ENCODE data around the gene ZNF705A. TPM values are rescaled to one million over a fixed set of nuclear protein-coding genes. Genes with fewer than 3 reads are reported as not detected.
"Not testable (repeated sequence)": the region's sequence is repeated elsewhere in the genome, so short reads cannot be mapped to it uniquely, and the experiment has no call there.

Gene ZNF705A
- not detected for total RNA-seq

DNA sequence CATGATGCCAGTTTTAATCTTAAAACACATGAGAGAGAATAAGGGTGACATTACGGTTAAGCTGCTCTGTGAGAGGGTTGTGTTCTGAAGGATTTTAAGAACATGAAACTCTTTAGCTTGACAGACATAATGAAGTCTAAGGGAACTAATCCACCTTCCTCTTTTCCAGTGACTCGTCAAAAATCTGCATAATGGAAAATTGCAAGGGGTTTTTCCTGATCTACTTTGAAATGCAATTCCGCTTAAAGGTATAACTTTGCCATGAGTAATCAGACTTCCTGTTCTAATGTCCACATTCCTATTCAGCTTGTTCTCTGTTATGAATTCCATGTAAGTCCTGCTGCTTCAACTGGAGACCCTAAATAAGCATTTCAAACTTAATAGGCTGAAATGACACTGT, at the start of gene ZNF705A:
Gene ZNF705A, plus strand, starts transcription at position 171 of the 400 bp plus-strand sequence. CDS start 15,611 bp downstream, outside the sequence.
- Histone ChIP-seq H3K4me3 (no peak within 1 kb of the TSS), H3K27me3 (no peaks in the 10 kb centered on the region), H3K4me1 (no peaks in the 10 kb centered on the region), H3K27ac (no peak within 1 kb of the TSS), H3K9me3 (no peaks in the 10 kb centered on the region), H3K36me3 (no peaks in the 10 kb centered on the region)
- no peak for DNase-seq
- ATAC-seq, result no peak
- intact Hi-C loops (cut with DNase I; ENCODE audit: low total_unique reads) (no loop called here), in situ Hi-C loops (cut with MboI; ENCODE audit: low sequenced_read_pairs in 4 of 4) (no loop called here)
- no peak for TF ChIP-seq POLR2A (IDR thresholded peaks at IDR 0.05)
- TF ChIP-seq, protein P1, sequence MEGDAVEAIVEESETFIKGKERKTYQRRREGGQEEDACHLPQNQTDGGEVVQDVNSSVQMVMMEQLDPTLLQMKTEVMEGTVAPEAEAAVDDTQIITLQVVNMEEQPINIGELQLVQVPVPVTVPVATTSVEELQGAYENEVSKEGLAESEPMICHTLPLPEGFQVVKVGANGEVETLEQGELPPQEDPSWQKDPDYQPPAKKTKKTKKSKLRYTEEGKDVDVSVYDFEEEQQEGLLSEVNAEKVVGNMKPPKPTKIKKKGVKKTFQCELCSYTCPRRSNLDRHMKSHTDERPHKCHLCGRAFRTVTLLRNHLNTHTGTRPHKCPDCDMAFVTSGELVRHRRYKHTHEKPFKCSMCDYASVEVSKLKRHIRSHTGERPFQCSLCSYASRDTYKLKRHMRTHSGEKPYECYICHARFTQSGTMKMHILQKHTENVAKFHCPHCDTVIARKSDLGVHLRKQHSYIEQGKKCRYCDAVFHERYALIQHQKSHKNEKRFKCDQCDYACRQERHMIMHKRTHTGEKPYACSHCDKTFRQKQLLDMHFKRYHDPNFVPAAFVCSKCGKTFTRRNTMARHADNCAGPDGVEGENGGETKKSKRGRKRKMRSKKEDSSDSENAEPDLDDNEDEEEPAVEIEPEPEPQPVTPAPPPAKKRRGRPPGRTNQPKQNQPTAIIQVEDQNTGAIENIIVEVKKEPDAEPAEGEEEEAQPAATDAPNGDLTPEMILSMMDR (IDR thresholded peaks at IDR 0.05 in 4 of 5, conservative IDR thresholded peaks at IDR 0.05 in 1 of 5), result no peak

DNA sequence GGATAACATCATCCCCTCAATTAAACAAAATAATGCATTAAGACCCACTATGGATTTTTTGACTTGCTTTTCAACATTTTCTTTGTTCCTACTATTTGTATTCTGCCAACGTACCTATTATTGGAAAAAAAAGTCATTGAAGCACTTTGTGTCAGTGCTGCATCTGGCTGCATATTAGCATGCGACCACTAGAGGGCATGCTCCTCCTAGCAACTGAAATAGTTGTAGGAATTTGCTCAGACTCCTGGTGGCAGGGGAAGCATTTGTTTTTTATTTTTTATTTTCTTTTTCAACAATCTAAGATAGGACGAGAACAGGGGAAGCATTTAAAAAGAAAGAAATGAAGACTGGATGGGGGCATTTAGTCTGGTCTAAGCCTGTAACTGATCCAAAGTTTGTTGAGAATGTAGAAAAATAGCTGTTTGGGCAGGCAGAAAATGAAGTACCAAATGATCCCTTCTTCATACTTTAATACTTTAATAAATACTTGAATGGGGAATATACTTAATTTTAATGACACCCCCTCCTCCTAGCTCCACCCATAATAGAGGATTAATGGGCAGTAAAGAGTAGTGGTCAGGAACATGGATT, 47.9 kb upstream of the ZNF705A start:
- ATAC-seq (peak; percentile 60 to 64), DNase-seq (peak; percentile 11 to 50)
- intact Hi-C loops (cut with DNase I; ENCODE audit: low total_unique reads), result no loop called here
- Histone ChIP-seq H3K4me1 (no peaks in the 10 kb centered on the region), H3K4me3 (no peak overlapping the region), H3K36me3 (peaks cover 0 to 9% of the 10 kb centered on the region in 2 donors), H3K27me3 (no peaks in the 10 kb centered on the region), H3K27ac (no peak overlapping the region), H3K9me3 (peaks cover 0 to 4% (median 0%) of the 10 kb centered on the region in 3 donors)
- TF ChIP-seq, protein P1 (IDR thresholded peaks at IDR 0.05 in 4 of 5, conservative IDR thresholded peaks at IDR 0.05 in 1 of 5), result peak; percentile 72 to 95 (median 92)
- TF ChIP-seq POLR2A (IDR thresholded peaks at IDR 0.05), result no peak
- in situ Hi-C loops (cut with MboI; ENCODE audit: low sequenced_read_pairs in 4 of 4), result loop anchor here in 3 of 4 donors (25.0 kb wide), 1 partner anchor 128 kb away; the partner anchor contains the start of gene FAM90A1 (in 3 of the 3)

DNA sequence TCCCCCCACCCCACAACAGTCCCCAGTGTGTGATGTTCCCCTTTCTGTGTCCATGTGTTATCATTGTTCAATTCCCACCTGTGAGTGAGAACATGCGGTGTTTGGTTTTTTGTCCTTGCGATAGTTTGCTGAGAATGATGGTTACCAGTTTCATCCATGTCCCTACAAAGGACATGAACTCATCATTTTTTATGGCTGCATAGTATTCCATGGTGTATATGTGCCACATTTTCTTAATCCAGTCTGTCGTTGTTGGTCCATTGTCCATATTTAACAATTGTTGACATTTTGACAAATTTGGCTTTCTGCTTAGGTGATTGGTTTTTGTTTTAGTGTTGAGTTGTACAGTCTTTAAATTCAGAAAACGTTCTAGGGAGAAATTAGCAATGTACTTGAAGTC, 43.7 kb upstream of the ZNF705A start:
- H3K4me3 ChIP-seq; intact Hi-C loops (cut with DNase I; ENCODE audit: low total_unique reads); H3K9me3 ChIP-seq; H3K27me3 ChIP-seq; H3K27ac ChIP-seq; ATAC-seq; H3K36me3 ChIP-seq; H3K4me1 ChIP-seq; DNase-seq: not testable (repeated sequence)
- in situ Hi-C loops (cut with MboI; ENCODE audit: low sequenced_read_pairs in 4 of 4), result loop anchor here in 3 of 4 donors (25.0 kb wide), 1 partner anchor 124 kb away; the partner anchor contains the start of gene FAM90A1 (in 3 of the 3)

DNA sequence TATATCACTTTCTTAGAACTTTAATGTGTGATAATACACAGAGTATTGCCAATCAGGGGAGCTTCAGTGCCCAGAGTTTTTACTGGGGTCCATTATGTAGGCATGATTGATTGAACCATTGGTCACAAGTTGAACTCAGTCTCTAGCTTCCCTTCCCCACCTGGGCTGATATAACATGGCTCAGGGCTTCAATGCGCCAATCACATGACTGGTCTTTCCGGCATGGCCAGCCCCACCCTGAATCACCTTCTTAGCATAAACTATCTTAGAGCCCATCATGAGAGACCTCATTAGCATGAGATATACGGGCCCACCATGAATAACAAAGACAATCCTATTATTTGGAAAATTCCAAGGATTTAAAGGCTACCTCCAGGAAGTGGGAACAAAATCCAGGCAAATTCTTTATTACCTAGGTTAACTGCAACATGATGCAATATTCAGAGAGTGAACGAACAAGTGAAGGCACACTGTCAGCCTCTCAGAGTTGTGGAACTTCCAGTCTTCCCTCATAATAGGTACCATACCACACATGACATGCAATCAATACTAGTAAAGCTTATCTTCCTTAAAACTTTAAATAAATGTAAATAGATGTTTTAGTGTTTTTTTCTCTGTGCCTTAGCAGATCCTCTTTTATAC, 36.6 kb upstream of the ZNF705A start:
- H3K4me1 ChIP-seq, result no peaks in the 10 kb centered on the region
- TF ChIP-seq, protein P1 (IDR thresholded peaks at IDR 0.05 in 4 of 5, conservative IDR thresholded peaks at IDR 0.05 in 1 of 5), result no peak
- TF ChIP-seq POLR2A (IDR thresholded peaks at IDR 0.05), result no peak
- in situ Hi-C loops (cut with MboI; ENCODE audit: low sequenced_read_pairs in 4 of 4) (loop anchor here in 3 of 4 donors (25.0 kb wide), 1 partner anchor 117 kb away; the partner anchor contains the start of gene FAM90A1 (in 3 of the 3)), intact Hi-C loops (cut with DNase I; ENCODE audit: low total_unique reads) (no loop called here)
- no peak overlapping the region for H3K4me3 ChIP-seq
- ATAC-seq (no peak), DNase-seq (no peak)
- H3K36me3 ChIP-seq, result no peaks in the 10 kb centered on the region
- no peak overlapping the region for H3K27ac ChIP-seq
- no peaks in the 10 kb centered on the region for H3K9me3 ChIP-seq
- H3K27me3 ChIP-seq, result no peaks in the 10 kb centered on the region
